HG03066 (cell line): ENCODE measurements around the gene LAMB4.

Source experiments
- ATAC-seq: cut with Tn5 transposase; IDR thresholded peaks from one replicate; pipeline ENCODE4 v1.9.1; 2021; ENCODE audit warnings: low read depth; ENCODE audit not compliant: unreplicated experiment

The LAMB4 gene

GRCh38 chr7:108016841-108017775 is 113.1 kb downstream of the LAMB4 start:
- no peak for ATAC-seq

GRCh38 chr7:108015740-108016139 is 114.4 kb downstream of the LAMB4 start:
- ATAC-seq, result no peak

- no peak for ATAC-seq
Observed at GRCh38 chr7:108014747-108015682, 115.1 kb downstream of the LAMB4 start.

- ATAC-seq, result no peak
Observed at GRCh38 chr7:108014215-108014614, 115.9 kb downstream of the LAMB4 start.

- ATAC-seq, result no peak
Observed at GRCh38 chr7:108012499-108013430, 117.4 kb downstream of the LAMB4 start.

- no peak for ATAC-seq
Observed at GRCh38 chr7:108010377-108010776, 119.8 kb downstream of the LAMB4 start.

GRCh38 chr7:108009873-108010272 is 120.3 kb downstream of the LAMB4 start:
- no peak for ATAC-seq

- no peak for ATAC-seq
Observed at GRCh38 chr7:108008827-108009226, 121.3 kb downstream of the LAMB4 start.

GRCh38 chr7:108008240-108008639 is 121.9 kb downstream of the LAMB4 start:
- ATAC-seq, result no peak

GRCh38 chr7:108007762-108008161 is 122.4 kb downstream of the LAMB4 start:
- ATAC-seq, result no peak

GRCh38 chr7:108007261-108007660 is 122.9 kb downstream of the LAMB4 start:
- no peak for ATAC-seq

- ATAC-seq, result no peak
Observed at GRCh38 chr7:108004220-108005142, 125.7 kb downstream of the LAMB4 start.

GRCh38 chr7:108003599-108003935 is 126.6 kb downstream of the LAMB4 start:
- no peak for ATAC-seq

GRCh38 chr7:108002726-108003598 is 127.2 kb downstream of the LAMB4 start, which contains the start of gene LAMB1:
Gene LAMB1, minus strand, starts transcription at chr7:108003161. Its CDS starts 276 bp downstream, at chr7:108002885.
- no peak for ATAC-seq

GRCh38 chr7:108001764-108002725 is 128.1 kb downstream of the LAMB4 start:
- ATAC-seq, result no peak

- no peak for ATAC-seq
Observed at GRCh38 chr7:108000875-108001763, 129.0 kb downstream of the LAMB4 start.
